GM12878 (cell line): ENCODE data around the gene CFAP157. TPM values are rescaled to one million over a fixed set of nuclear protein-coding genes. Genes with fewer than 3 reads are reported as not detected.

Experiments used
- ATAC-seq: fragments of 200-7000 bp; cut with Tn5 transposase; 3 replicates; pipeline ENCODE4 v1.9.1; 2020; ENCODE audit warnings: mild to moderate bottlenecking, moderate library complexity
- BruUV-seq: library from RNA; stranded (reverse); fragments of 400-500 nt; replicated peaks from 2 replicates; lab custom pipeline; 2021; lab: Mats Ljungman, UMichigan
- CTCF ChIA-PET: fragments of 300-600 bp; sonication (Branson Sonifier 250); formaldehyde crosslinking; extraction: SDS; loops from one replicate; lab custom pipeline; 2021; ENCODE audit warnings: inconsistent platforms; lab: Yijun Ruan, JAX
- POLR2A ChIA-PET: fragments of 350-600 bp; formaldehyde crosslinking; extraction: SDS; loops from one replicate; lab custom pipeline; 2021; ENCODE audit warnings: inconsistent platforms; lab: Charles Lee
- RAD21 ChIA-PET: fragments of 300-600 bp; sonication (Branson Sonifier 250); formaldehyde crosslinking; loops from one replicate; lab custom pipeline; 2023; ENCODE audit warnings: antibody characterized with exemption; ENCODE audit not compliant: unreplicated experiment; lab: Charles Lee
- SMC1A ChIA-PET: fragments of 300-600 bp; sonication (Branson Sonifier 250); formaldehyde crosslinking; loops from one replicate; lab custom pipeline; 2023; ENCODE audit not compliant: unreplicated experiment, uncharacterized antibody; lab: Charles Lee
- DNase-seq: peaks from one replicate; pipeline ENCODE4 v3.0.0-alpha.2; 2011; ENCODE audit warnings: low read depth, low spot score
- FAIRE-seq: peaks from 3 replicates; lab custom pipeline; 2011; peaks lifted over from hg19 to GRCh38; lab: Jason Lieb, UNC
- H2AFZ ChIP-seq: 2 replicates; pipeline ENCODE4 v1.6.0; 2011; ENCODE audit warnings: low read depth, low read length, control low read depth; ENCODE audit not compliant: control insufficient read depth
- H3K27ac ChIP-seq: 2 replicates; pipeline ENCODE4 v1.5.1; 2011; ENCODE audit warnings: control low read depth; ENCODE audit not compliant: control insufficient read depth, insufficient read depth
- H3K27me3 ChIP-seq, 2 experiments: replicated peaks in 1 of 2; 2 replicates each; pipeline versions ENCODE4 v1.6.0 to v1.6.1; 2011; ENCODE audit warnings: low read length in 1 of 2; ENCODE audit not compliant: control insufficient read depth in 2 of 2, insufficient read depth in 2 of 2
- H3K36me3 ChIP-seq, 2 experiments: 2 replicates each; pipeline ENCODE4 v1.5.1; 2011; ENCODE audit warnings: low read length in 1 of 2; ENCODE audit not compliant: control insufficient read depth in 2 of 2, insufficient read depth in 2 of 2
- H3K4me1 ChIP-seq: 2 replicates; pipeline ENCODE4 v1.6.1; 2011; ENCODE audit warnings: mild to moderate bottlenecking, low read length, moderate library complexity, mixed read lengths; ENCODE audit not compliant: control insufficient read depth, insufficient read depth
- H3K4me2 ChIP-seq: 2 replicates; pipeline ENCODE4 v1.6.0; 2011; ENCODE audit warnings: control low read depth; ENCODE audit not compliant: control insufficient read depth, insufficient read depth
- H3K4me3 ChIP-seq: fragments of 200-600 bp; sonication (generic); 2 replicates; pipeline ENCODE4 v1.5.1; 2016
- H3K79me2 ChIP-seq: 2 replicates; pipeline ENCODE4 v1.6.0; 2011; ENCODE audit warnings: low read length; ENCODE audit not compliant: control insufficient read depth, insufficient read depth
- H3K9ac ChIP-seq: 2 replicates; pipeline ENCODE4 v1.8.0; 2011; ENCODE audit warnings: low read length, control low read depth, mixed read lengths; ENCODE audit not compliant: control insufficient read depth, insufficient read depth
- H3K9me3 ChIP-seq: replicated peaks from 3 replicates; pipeline ENCODE4 v1.5.1; 2011; ENCODE audit warnings: mild to moderate bottlenecking, low read length; ENCODE audit not compliant: control insufficient read depth, insufficient read depth
- H4K20me1 ChIP-seq: 2 replicates; pipeline ENCODE4 v1.6.0; 2011; ENCODE audit not compliant: control insufficient read depth, insufficient read depth
- BMI1 ChIP-seq: fragments of 450-650 bp; IDR thresholded peaks from 2 replicates; pipeline ENCODE4 v1.6.1; 2016; ENCODE audit warnings: mild to moderate bottlenecking, moderate library complexity, borderline replicate concordance
- CBX5 ChIP-seq: sonication (generic); IDR thresholded peaks from 2 replicates; pipeline ENCODE4 v1.6.1; 2016; ENCODE audit warnings: low read depth, moderate library complexity, mild to moderate bottlenecking, inconsistent platforms
- CHD4 ChIP-seq: fragments of 200-600 bp; sonication (generic); IDR thresholded peaks from 2 replicates; pipeline ENCODE4 v1.6.1; 2016; ENCODE audit warnings: mild to moderate bottlenecking
- CREM ChIP-seq: IDR thresholded peaks from 2 replicates; pipeline ENCODE4 v1.6.1; 2014; ENCODE audit warnings: antibody characterized with exemption, low read depth
- IKZF1 ChIP-seq: fragments of 450-650 bp; conservative IDR thresholded peaks from 2 replicates; pipeline ENCODE4 v1.6.1; 2017; ENCODE audit warnings: antibody characterized with exemption, mild to moderate bottlenecking
- LARP7 ChIP-seq: fragments of 450-650 bp; IDR thresholded peaks from 2 replicates; pipeline ENCODE4 v1.6.1; 2017; ENCODE audit warnings: mild to moderate bottlenecking
- POLR2AphosphoS2 ChIP-seq: IDR thresholded peaks from 2 replicates; pipeline ENCODE4 v1.6.1; 2011; ENCODE audit warnings: low read depth, mild to moderate bottlenecking, low read length, improper control_type of control experiment, moderate library complexity
- PRDM15 ChIP-seq: fragments of 450-650 bp; formaldehyde crosslinking; IDR thresholded peaks from 2 replicates; pipeline ENCODE4 v1.4.0; 2020; ENCODE audit warnings: mild to moderate bottlenecking, moderate library complexity
- RBBP5 ChIP-seq: fragments of 200-600 bp; sonication (generic); conservative IDR thresholded peaks from 2 replicates; pipeline ENCODE4 v1.6.1; 2016
- SIX5 ChIP-seq: IDR thresholded peaks from 2 replicates; pipeline ENCODE4 v1.6.1; 2011; ENCODE audit warnings: mild to moderate bottlenecking, low read depth, low read length, moderate library complexity; ENCODE audit not compliant: severe bottlenecking
- SMARCA5 ChIP-seq: fragments of 450-650 bp; IDR thresholded peaks from 2 replicates; pipeline ENCODE4 v1.6.1; 2017; ENCODE audit warnings: mild to moderate bottlenecking
- TARDBP ChIP-seq: IDR thresholded peaks from 2 replicates; pipeline ENCODE4 v1.6.1; 2016; ENCODE audit warnings: borderline replicate concordance
- ZSCAN29 ChIP-seq: fragments of 450-650 bp; IDR thresholded peaks from 2 replicates; pipeline ENCODE4 v1.6.1; 2017; ENCODE audit warnings: mild to moderate bottlenecking, moderate library complexity
- WGBS: methylation state at CpG from one replicate; pipeline ENCODE4 v1.1.6; 2016; ENCODE audit warnings: low lambda C conversion rate; ENCODE audit not compliant: insufficient replicate concordance, insufficient coverage; ENCODE audit errors: missing lambda C conversion rate; 5-methylcytosine and 5-hydroxymethylcytosine counted together
- in situ Hi-C: fragments of 300-500 bp; cut with MboI; formaldehyde crosslinking; loops from 9 replicates; pipeline ENCODE4 v1.14.3; 2018; ENCODE audit warnings: mixed read lengths
- intact Hi-C: fragments of 100-400 bp; cut with micrococcal nuclease; formaldehyde crosslinking; loops from one replicate; pipeline ENCODE4 v1.14.2; 2022; ENCODE audit not compliant: unreplicated experiment
- polyA plus RNA-seq, 11 experiments: library from polyadenylated mRNA; depleted of rRNA in 4 of 11; unstranded in 6 of 11; stranded (reverse) in 5 of 11; fragments of >200 nt; fragmentation: Nextera tagmentation in 4 of 11; fragmentation: Illumina TruSeq in 1 of 11; extraction: Ambion mirVana in 4 of 11; extraction: Trizol in 1 of 11; gene quantifications; 1 replicate in 1 of 11; 2 replicates in 10 of 11; pipeline versions ENCODE4 v1.2.1 to v1.2.3, GENCODE V29; 2011 to 2016; ENCODE audit warnings: inconsistent platforms in 2 of 11, missing spikeins in 2 of 11, low read depth in 1 of 11
- total RNA-seq, 4 experiments: library from RNA; depleted of rRNA in 3 of 4; stranded (reverse); fragments of >200 nt in 3 of 4; fragmentation: Illumina TruSeq in 1 of 4; extraction: Trizol in 1 of 4; gene quantifications; 2 replicates each; pipeline versions ENCODE4 v1.2.1 to v1.2.3, GENCODE V29; 2013 to 2021
- TF ChIP-seq, protein P1 (sequence below), 3 experiments: IDR thresholded peaks in 2 of 3; conservative IDR thresholded peaks in 1 of 3; 2 replicates each; pipeline ENCODE4 v1.5.1; 2011; ENCODE audit warnings: low read depth in 3 of 3, low read length in 3 of 3, mild to moderate bottlenecking in 3 of 3, control low read depth in 2 of 3, moderate library complexity in 2 of 3, inconsistent platforms in 1 of 3, mixed read lengths in 1 of 3; ENCODE audit not compliant: control insufficient read depth in 2 of 3, insufficient read depth in 1 of 3; ENCODE audit errors: extremely low read depth in 1 of 3

Gene CFAP157
- total and polyA plus RNA-seq, 10 of the 15 experiments (the other 5 are each of a cell fraction or from before 2014, with no cell fraction given), result 0.08 to 0.72 TPM; not detected in 8

DNA sequence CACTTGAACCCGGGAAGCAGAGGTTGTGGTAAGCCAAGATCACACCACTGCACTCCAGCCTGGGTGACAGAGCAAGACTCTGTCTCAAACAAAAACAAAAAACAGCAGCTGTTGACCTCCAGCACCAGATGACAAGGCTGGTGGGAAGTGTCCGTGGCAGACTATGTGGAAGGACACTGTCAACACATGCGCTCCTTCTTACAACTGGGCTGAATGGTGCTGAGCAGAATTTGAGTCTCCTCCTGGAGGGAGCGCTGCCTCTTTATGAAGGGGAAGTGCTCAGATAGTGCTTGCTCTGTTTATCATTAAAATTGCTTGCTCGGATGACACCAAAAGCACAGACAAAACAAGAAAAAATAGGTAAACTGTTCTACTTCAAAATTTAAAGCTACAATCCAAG lies 9.2 kb upstream of the CFAP157 start:
- Histone ChIP-seq H3K27me3 (no peaks in the 10 kb centered on the region), H3K4me3 (no peak overlapping the region), H3K79me2 (no peaks in the 10 kb centered on the region), H4K20me1 (no peaks in the 10 kb centered on the region), H3K27ac (no peak overlapping the region), H3K4me1 (peaks cover 4% of the 10 kb centered on the region; the same call in 1 of the 2 replicates), H3K9ac (no peak overlapping the region), H3K36me3 (no peaks in the 10 kb centered on the region), H3K9me3 (no peaks in the 10 kb centered on the region), H3K4me2 (no peak overlapping the region), H2AFZ (no peak overlapping the region)
- DNase-seq, result no peak
- ATAC-seq, result no peak
- SMC1A ChIA-PET, result interaction anchor here (0.6 kb wide), 1 partner anchor 383 kb away, joined by 3 read pairs; no protein-coding TSS in a partner anchor
- no TSS peak for BruUV-seq
- CTCF ChIA-PET, result no interaction called here
- POLR2A ChIA-PET, result no interaction called here
- WGBS, result 74% methylated on average over 5 of the region's 5 CpGs
- in situ Hi-C loops (no loop called here), intact Hi-C loops (no loop called here)
- RAD21 ChIA-PET, result no interaction called here
- no peak for TF ChIP-seq CBX5
- no peak for TF ChIP-seq SMARCA5
- no peak for TF ChIP-seq TARDBP
- no peak for TF ChIP-seq POLR2AphosphoS2
- no peak for TF ChIP-seq RBBP5
- no peak for TF ChIP-seq SIX5
- TF ChIP-seq, protein P1, sequence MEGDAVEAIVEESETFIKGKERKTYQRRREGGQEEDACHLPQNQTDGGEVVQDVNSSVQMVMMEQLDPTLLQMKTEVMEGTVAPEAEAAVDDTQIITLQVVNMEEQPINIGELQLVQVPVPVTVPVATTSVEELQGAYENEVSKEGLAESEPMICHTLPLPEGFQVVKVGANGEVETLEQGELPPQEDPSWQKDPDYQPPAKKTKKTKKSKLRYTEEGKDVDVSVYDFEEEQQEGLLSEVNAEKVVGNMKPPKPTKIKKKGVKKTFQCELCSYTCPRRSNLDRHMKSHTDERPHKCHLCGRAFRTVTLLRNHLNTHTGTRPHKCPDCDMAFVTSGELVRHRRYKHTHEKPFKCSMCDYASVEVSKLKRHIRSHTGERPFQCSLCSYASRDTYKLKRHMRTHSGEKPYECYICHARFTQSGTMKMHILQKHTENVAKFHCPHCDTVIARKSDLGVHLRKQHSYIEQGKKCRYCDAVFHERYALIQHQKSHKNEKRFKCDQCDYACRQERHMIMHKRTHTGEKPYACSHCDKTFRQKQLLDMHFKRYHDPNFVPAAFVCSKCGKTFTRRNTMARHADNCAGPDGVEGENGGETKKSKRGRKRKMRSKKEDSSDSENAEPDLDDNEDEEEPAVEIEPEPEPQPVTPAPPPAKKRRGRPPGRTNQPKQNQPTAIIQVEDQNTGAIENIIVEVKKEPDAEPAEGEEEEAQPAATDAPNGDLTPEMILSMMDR (IDR thresholded peaks at IDR 0.05 in 2 of 3, conservative IDR thresholded peaks at IDR 0.05 in 1 of 3; ENCODE audit: control insufficient read depth in 2 of 3, extremely low read depth in 1 of 3, insufficient read depth in 1 of 3, low read depth in 3 of 3, low read length in 3 of 3), result no peak
- TF ChIP-seq PRDM15 (CRISPR knock-in tag), result no peak
- no peak for TF ChIP-seq IKZF1
- no peak for TF ChIP-seq CHD4
- TF ChIP-seq ZSCAN29, result no peak
- no peak for TF ChIP-seq BMI1
- no peak for TF ChIP-seq LARP7
- no peak for TF ChIP-seq CREM
- no peak for FAIRE-seq
